Astrocyte (in vitro differentiated cells and primary cell): Measurements from ENCODE around the gene BMPER. TPM values are rescaled to one million over a fixed set of nuclear protein-coding genes. Genes with fewer than 3 reads are reported as not detected.

Experiments used
- DNase-seq: peaks from one replicate; pipeline ENCODE4 v3.0.0-alpha.2; 2010; ENCODE audit warnings: low read depth
- FAIRE-seq: peaks from 2 replicates; lab custom pipeline; 2011; peaks lifted over from hg19 to GRCh38; lab: Jason Lieb, UNC
- H2AFZ ChIP-seq: 2 replicates; pipeline ENCODE4 v1.6.0; 2012; ENCODE audit warnings: low read depth, low read length, inconsistent platforms
- H3K27ac ChIP-seq: 2 replicates; pipeline ENCODE4 v1.5.1; 2011; ENCODE audit warnings: low read depth, low read length, inconsistent platforms
- H3K27me3 ChIP-seq: 2 replicates; pipeline ENCODE4 v1.6.0; 2011; ENCODE audit warnings: low read length, inconsistent platforms; ENCODE audit not compliant: insufficient read depth
- H3K36me3 ChIP-seq: 2 replicates; pipeline ENCODE4 v1.5.1; 2011; ENCODE audit warnings: low read length, inconsistent platforms; ENCODE audit not compliant: insufficient read depth
- H3K4me1 ChIP-seq: 2 replicates; pipeline ENCODE4 v1.5.1; 2011; ENCODE audit warnings: low read length, inconsistent platforms; ENCODE audit not compliant: insufficient read depth
- H3K4me2 ChIP-seq: 2 replicates; pipeline ENCODE4 v1.6.0; 2012; ENCODE audit warnings: low read length, inconsistent platforms
- H3K4me3 ChIP-seq: 2 replicates; pipeline ENCODE4 v1.5.1; 2011; ENCODE audit warnings: low read depth, mild to moderate bottlenecking, low read length, inconsistent platforms; ENCODE audit not compliant: insufficient read depth
- H3K79me2 ChIP-seq: 2 replicates; pipeline ENCODE4 v1.6.0; 2012; ENCODE audit warnings: mild to moderate bottlenecking, low read length, inconsistent platforms; ENCODE audit not compliant: insufficient read depth
- H3K9ac ChIP-seq: 2 replicates; pipeline ENCODE4 v1.6.0; 2012; ENCODE audit warnings: mild to moderate bottlenecking, low read length, inconsistent platforms
- H3K9me3 ChIP-seq: 2 replicates; pipeline ENCODE4 v1.5.1; 2012; ENCODE audit warnings: low read depth, mild to moderate bottlenecking, low read length, inconsistent platforms; ENCODE audit not compliant: insufficient read depth
- H4K20me1 ChIP-seq: 2 replicates; pipeline ENCODE4 v1.6.0; 2012; ENCODE audit warnings: low read length, inconsistent platforms; ENCODE audit not compliant: insufficient read depth
- H3K27ac Mint-ChIP-seq: one replicate; pipeline ENCODE4 v1.8.0; 2021; ENCODE audit warnings: mild to moderate bottlenecking, mixed read lengths; ENCODE audit not compliant: unreplicated experiment
- H3K27me3 Mint-ChIP-seq: one replicate; pipeline ENCODE4 v1.8.0; 2021; ENCODE audit warnings: low read depth, mixed read lengths; ENCODE audit not compliant: unreplicated experiment
- H3K36me3 Mint-ChIP-seq: one replicate; pipeline ENCODE4 v1.8.0; 2021; ENCODE audit warnings: low read depth, mixed read lengths; ENCODE audit not compliant: unreplicated experiment
- H3K4me1 Mint-ChIP-seq: one replicate; pipeline ENCODE4 v1.8.0; 2021; ENCODE audit warnings: low read depth, mixed read lengths; ENCODE audit not compliant: unreplicated experiment
- H3K4me3 Mint-ChIP-seq: one replicate; pipeline ENCODE4 v1.8.0; 2021; ENCODE audit warnings: mild to moderate bottlenecking, moderate library complexity, mixed read lengths; ENCODE audit not compliant: unreplicated experiment
- H3K9me3 Mint-ChIP-seq: one replicate; pipeline ENCODE4 v1.8.0; 2021; ENCODE audit warnings: mild to moderate bottlenecking, mixed read lengths; ENCODE audit not compliant: unreplicated experiment
- CTCF ChIP-seq: IDR thresholded peaks from 2 replicates; pipeline ENCODE4 v1.5.1; 2011; ENCODE audit warnings: low read depth, mild to moderate bottlenecking, inconsistent platforms, low read length, moderate library complexity; ENCODE audit not compliant: insufficient read depth
- EZH2 ChIP-seq: IDR thresholded peaks from 2 replicates; pipeline ENCODE4 v1.6.1; 2012; ENCODE audit warnings: mild to moderate bottlenecking, low read length, inconsistent platforms; ENCODE audit not compliant: insufficient read depth
- total RNA-seq: library from RNA; stranded (reverse); gene quantifications from 2 replicates; pipeline ENCODE4 v1.2.1, GENCODE V29; 2021

The BMPER gene
- total RNA-seq, 1 donor from 2014 or later: 4.4 TPM

GRCh38 chr7:33873518-33873917, 31.8 kb upstream of the BMPER start:
- Histone ChIP-seq H3K27me3 (no peaks in the 10 kb centered on the region), H3K4me3 (no peak overlapping the region), H3K4me2 (peak overlapping the region; percentile 56), H3K9ac (no peak overlapping the region), H2AFZ (no peak overlapping the region), H3K36me3 (no peaks in the 10 kb centered on the region), H3K79me2 (no peaks in the 10 kb centered on the region), H4K20me1 (no peaks in the 10 kb centered on the region), H3K9me3 (no peaks in the 10 kb centered on the region), H3K4me1 (peaks cover 24% of the 10 kb centered on the region), H3K27ac (peak overlapping the region; percentile 63)
- H3K4me1 Mint-ChIP-seq: peaks cover 27% of the 10 kb centered on the region
- TF ChIP-seq CTCF (no peak), EZH2 (no peak)
- H3K36me3 Mint-ChIP-seq: no peaks in the 10 kb centered on the region
- DNase-seq (peak; percentile 41), FAIRE-seq (no peak)
- peaks cover 3% of the 10 kb centered on the region for H3K9me3 Mint-ChIP-seq
- peak overlapping the region; percentile 73 for H3K27ac Mint-ChIP-seq
- H3K4me3 Mint-ChIP-seq: no peak overlapping the region
- no peaks in the 10 kb centered on the region for H3K27me3 Mint-ChIP-seq

GRCh38 chr7:33873981-33874750, 31.2 kb upstream of the BMPER start:
- Histone ChIP-seq H4K20me1 (no peaks in the 10 kb centered on the region), H3K36me3 (no peaks in the 10 kb centered on the region), H3K4me1 (peaks cover 24% of the 10 kb centered on the region), H3K27me3 (no peaks in the 10 kb centered on the region), H3K9me3 (no peaks in the 10 kb centered on the region), H3K4me3 (no peak overlapping the region), H3K9ac (no peak overlapping the region), H3K27ac (peak overlapping the region; percentile 63), H2AFZ (no peak overlapping the region), H3K79me2 (no peaks in the 10 kb centered on the region), H3K4me2 (peak overlapping the region; percentile 56)
- H3K27me3 Mint-ChIP-seq: no peaks in the 10 kb centered on the region
- no peak for TF ChIP-seq EZH2
- TF ChIP-seq CTCF: no peak
- H3K27ac Mint-ChIP-seq: peak overlapping the region; percentile 73
- FAIRE-seq (peak; percentile 89), DNase-seq (peak; percentile 80)
- H3K4me1 Mint-ChIP-seq: peaks cover 25% of the 10 kb centered on the region
- peaks cover 3% of the 10 kb centered on the region for H3K9me3 Mint-ChIP-seq
- no peaks in the 10 kb centered on the region for H3K36me3 Mint-ChIP-seq
- no peak overlapping the region for H3K4me3 Mint-ChIP-seq

GRCh38 chr7:33874943-33875342, 30.4 kb upstream of the BMPER start:
- Histone ChIP-seq H3K4me1 (peaks cover 24% of the 10 kb centered on the region), H3K4me2 (peak overlapping the region; percentile 56), H3K36me3 (no peaks in the 10 kb centered on the region), H2AFZ (peak overlapping the region; percentile 14), H3K27ac (peak overlapping the region; percentile 63), H3K79me2 (no peaks in the 10 kb centered on the region), H4K20me1 (no peaks in the 10 kb centered on the region), H3K4me3 (no peak overlapping the region), H3K27me3 (no peaks in the 10 kb centered on the region), H3K9me3 (no peaks in the 10 kb centered on the region), H3K9ac (no peak overlapping the region)
- no peak overlapping the region for H3K27ac Mint-ChIP-seq
- peaks cover 23% of the 10 kb centered on the region for H3K4me1 Mint-ChIP-seq
- TF ChIP-seq CTCF (no peak), EZH2 (no peak)
- peaks cover under 1% of the 10 kb centered on the region for H3K9me3 Mint-ChIP-seq
- peak; percentile 87 for DNase-seq
- H3K4me3 Mint-ChIP-seq: no peak overlapping the region
- no peaks in the 10 kb centered on the region for H3K36me3 Mint-ChIP-seq
- peak; percentile 17 for FAIRE-seq
- H3K27me3 Mint-ChIP-seq: no peaks in the 10 kb centered on the region
